Measurements from ENCODE around the gene TXNDC12. TPM values are rescaled to one million over a fixed set of nuclear protein-coding genes. Genes with fewer than 3 reads are reported as not detected.

TXNDC12 gene
- total and polyA plus RNA-seq, 9 of the 15 experiments (the other 6 are each of a cell fraction or from before 2014, with no cell fraction given), result 17.0 to 60.8 (median 37.8) TPM

- TF ChIP-seq C11orf30 (IDR thresholded peaks at IDR 0.05; ENCODE audit: low read depth), result peak; percentile 65; the same call in 1 of the 2 replicates
- TF ChIP-seq ETS2 (tag; IDR thresholded peaks at IDR 0.05; ENCODE audit: borderline replicate concordance, poor library complexity, severe bottlenecking), result no peak
- no peak for TF ChIP-seq SMAD2 (IDR thresholded peaks at IDR 0.05; ENCODE audit: low read depth, low read length)
- peak; percentile 82 for TF ChIP-seq SP1 (CRISPR knock-in tag; IDR thresholded peaks at IDR 0.05)
- TF ChIP-seq TGIF2 (CRISPR knock-in tag; IDR thresholded peaks at IDR 0.05), result no peak
- TF ChIP-seq SIN3B (IDR thresholded peaks at IDR 0.05; ENCODE audit: low read depth), result peak; percentile 67; the same call in 1 of the 2 replicates
- no peak for TF ChIP-seq ARID3B (CRISPR knock-in tag; IDR thresholded peaks at IDR 0.05; ENCODE audit: borderline replicate concordance)
- peak; percentile 94 for TF ChIP-seq PHF20 (IDR thresholded peaks at IDR 0.05; ENCODE audit: partially characterized antibody)
- TF ChIP-seq ZNF445 (CRISPR knock-in tag; IDR thresholded peaks at IDR 0.05; ENCODE audit: low read depth), result 0 out of 2 replicates have a peak, but pooled peaks have one; percentile 18
- no peak for TF ChIP-seq PATZ1 (CRISPR knock-in tag; IDR thresholded peaks at IDR 0.05; ENCODE audit: borderline replicate concordance)
- 0 out of 2 replicates have a peak, but pooled peaks have one; percentile 80 for TF ChIP-seq NR1H2 (CRISPR knock-in tag; IDR thresholded peaks at IDR 0.05)
- TF ChIP-seq E2F3 (CRISPR knock-in tag; IDR thresholded peaks at IDR 0.05), result no peak
- no peak; the same call in none of the 2 replicates for TF ChIP-seq LCOR (CRISPR knock-in tag; IDR thresholded peaks at IDR 0.05)
- no peak for TF ChIP-seq ZNF121 (CRISPR knock-in tag; conservative IDR thresholded peaks at IDR 0.05)
- no peak for TF ChIP-seq ZNF586 (CRISPR knock-in tag; conservative IDR thresholded peaks at IDR 0.05)
- no peak for TF ChIP-seq SFPQ (IDR thresholded peaks at IDR 0.05; ENCODE audit: low read depth, low read length)
Observed at GRCh38 chr1:52033190-52034049, 21.6 kb downstream of the TXNDC12 start, which contains the start of gene KTI12 (continued).
